Measurements from ENCODE around the gene KCNH3. TPM values are rescaled to one million over a fixed set of nuclear protein-coding genes. Genes with fewer than 3 reads are reported as not detected.
A peak's percentile ranks its signal among the peaks of the same experiment; 100 is the strongest.

KCNH3 gene
- total and polyA plus RNA-seq, 2 donors from 2014 or later: 1.4 to 2.8 TPM

DNA sequence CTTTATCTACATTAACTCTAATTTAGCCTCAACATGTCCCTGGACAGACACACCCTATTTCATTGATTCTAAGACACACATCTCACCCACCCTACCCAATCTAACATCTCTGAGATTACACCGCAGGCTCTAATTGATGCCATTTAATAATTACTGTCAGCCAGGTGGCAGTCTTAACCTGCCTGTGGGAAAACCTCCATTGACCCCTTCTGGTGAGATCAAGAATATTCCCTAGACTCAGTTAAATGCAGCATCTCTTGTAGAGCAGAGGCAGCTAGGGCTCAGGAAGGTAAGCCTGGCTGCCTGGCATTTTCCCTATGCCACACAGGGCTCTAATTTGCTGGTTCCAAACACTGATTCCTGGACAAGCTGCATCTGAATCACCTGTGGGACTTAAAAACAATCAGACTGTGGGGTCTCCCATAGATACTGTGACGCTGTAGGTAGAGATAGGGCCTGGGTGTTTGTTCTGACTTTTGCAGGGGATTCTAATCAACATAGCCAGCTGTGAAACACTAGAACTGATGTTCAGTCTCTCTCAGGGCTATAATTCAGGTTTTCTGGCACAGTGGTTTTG is 14.8 kb downstream of the KCNH3 start:
- intact Hi-C loops (cut with DNase I): no loop called here
- Histone ChIP-seq H3K4me1 (ENCODE audit: control insufficient read depth in 2 of 3, insufficient read depth in 2 of 3, low read depth in 1 of 3, low read length in 3 of 3) (peaks cover 0 to 24% (median 14%) of the 10 kb centered on the region in 3 donors), H3K27ac (ENCODE audit: low read depth in 2 of 2, low read length in 2 of 2) (no peak overlapping the region), H3K9me3 (ENCODE audit: control insufficient read depth in 2 of 3, insufficient read depth in 1 of 3, low read length in 3 of 3) (no peaks in the 10 kb centered on the region), H3K36me3 (ENCODE audit: control insufficient read depth in 2 of 3, insufficient read depth in 3 of 3, low read length in 3 of 3) (peaks cover 0 to 4% (median 3%) of the 10 kb centered on the region in 3 donors), H3K4me3 (ENCODE audit: low read length in 3 of 3) (no peak overlapping the region), H3K9ac (ENCODE audit: low read length in 3 of 3) (no peak overlapping the region), H3K27me3 (ENCODE audit: control insufficient read depth, insufficient read depth, low read length) (no peaks in the 10 kb centered on the region)
- TF ChIP-seq, protein P1, sequence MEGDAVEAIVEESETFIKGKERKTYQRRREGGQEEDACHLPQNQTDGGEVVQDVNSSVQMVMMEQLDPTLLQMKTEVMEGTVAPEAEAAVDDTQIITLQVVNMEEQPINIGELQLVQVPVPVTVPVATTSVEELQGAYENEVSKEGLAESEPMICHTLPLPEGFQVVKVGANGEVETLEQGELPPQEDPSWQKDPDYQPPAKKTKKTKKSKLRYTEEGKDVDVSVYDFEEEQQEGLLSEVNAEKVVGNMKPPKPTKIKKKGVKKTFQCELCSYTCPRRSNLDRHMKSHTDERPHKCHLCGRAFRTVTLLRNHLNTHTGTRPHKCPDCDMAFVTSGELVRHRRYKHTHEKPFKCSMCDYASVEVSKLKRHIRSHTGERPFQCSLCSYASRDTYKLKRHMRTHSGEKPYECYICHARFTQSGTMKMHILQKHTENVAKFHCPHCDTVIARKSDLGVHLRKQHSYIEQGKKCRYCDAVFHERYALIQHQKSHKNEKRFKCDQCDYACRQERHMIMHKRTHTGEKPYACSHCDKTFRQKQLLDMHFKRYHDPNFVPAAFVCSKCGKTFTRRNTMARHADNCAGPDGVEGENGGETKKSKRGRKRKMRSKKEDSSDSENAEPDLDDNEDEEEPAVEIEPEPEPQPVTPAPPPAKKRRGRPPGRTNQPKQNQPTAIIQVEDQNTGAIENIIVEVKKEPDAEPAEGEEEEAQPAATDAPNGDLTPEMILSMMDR (IDR thresholded peaks at IDR 0.05; ENCODE audit: borderline replicate concordance, extremely low read depth, insufficient read depth): peak; percentile 34
- FAIRE-seq (no peak), DNase-seq (peak in 2 of 5 donors; percentile 52 to 65)

GRCh38 chr12:49554266-49554665 is 15.4 kb downstream of the KCNH3 start:
- peaks cover 0 to 11% (median 10%) of the 10 kb centered on the region in 3 donors for H3K36me3 ChIP-seq (ENCODE audit: control insufficient read depth in 2 of 3, insufficient read depth in 3 of 3, low read length in 3 of 3)
- TF ChIP-seq, protein P1 (IDR thresholded peaks at IDR 0.05; ENCODE audit: borderline replicate concordance, extremely low read depth, insufficient read depth): no peak
- DNase-seq (no peak), FAIRE-seq (no peak)
- no peak overlapping the region for H3K4me3 ChIP-seq (ENCODE audit: low read length in 3 of 3)
- H3K27me3 ChIP-seq (ENCODE audit: control insufficient read depth, insufficient read depth, low read length): no peaks in the 10 kb centered on the region
- no peak overlapping the region for H3K27ac ChIP-seq (ENCODE audit: low read depth in 2 of 2, low read length in 2 of 2)
- H3K4me1 ChIP-seq (ENCODE audit: control insufficient read depth in 2 of 3, insufficient read depth in 2 of 3, low read depth in 1 of 3, low read length in 3 of 3): peaks cover 0 to 20% (median 14%) of the 10 kb centered on the region in 3 donors
- no peak overlapping the region for H3K9ac ChIP-seq (ENCODE audit: low read length in 3 of 3)
- no peaks in the 10 kb centered on the region for H3K9me3 ChIP-seq (ENCODE audit: control insufficient read depth in 2 of 3, insufficient read depth in 1 of 3, low read length in 3 of 3)
- intact Hi-C loops (cut with DNase I): no loop called here

DNA sequence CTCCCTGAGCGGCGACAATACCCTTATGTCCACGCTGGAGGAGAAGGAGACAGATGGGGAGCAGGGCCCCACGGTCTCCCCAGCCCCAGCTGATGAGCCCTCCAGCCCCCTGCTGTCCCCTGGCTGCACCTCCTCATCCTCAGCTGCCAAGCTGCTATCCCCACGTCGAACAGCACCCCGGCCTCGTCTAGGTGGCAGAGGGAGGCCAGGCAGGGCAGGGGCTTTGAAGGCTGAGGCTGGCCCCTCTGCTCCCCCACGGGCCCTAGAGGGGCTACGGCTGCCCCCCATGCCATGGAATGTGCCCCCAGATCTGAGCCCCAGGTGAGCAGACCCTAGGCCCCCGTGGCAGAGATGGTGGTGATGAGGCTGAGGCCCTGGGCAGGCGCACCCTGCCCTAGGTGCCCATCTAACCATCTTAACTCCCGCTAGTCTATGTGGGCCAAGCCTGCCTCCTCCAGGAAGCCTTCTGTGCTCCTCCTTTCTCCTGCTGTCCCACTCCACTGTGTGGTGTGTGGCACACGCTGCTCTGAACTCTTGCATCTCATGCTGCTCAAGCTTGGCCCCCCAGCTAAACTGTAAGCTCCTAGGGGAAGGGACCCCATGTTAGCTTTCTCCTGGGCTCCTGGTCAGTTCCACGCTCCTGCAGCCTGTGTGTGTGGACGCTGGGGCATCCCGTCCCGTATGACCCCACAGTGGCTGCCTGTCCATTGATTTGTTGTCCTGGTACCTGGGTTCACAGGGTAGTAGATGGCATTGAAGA is 17.0 kb downstream of the KCNH3 start:
- Histone ChIP-seq H3K9me3 (ENCODE audit: control insufficient read depth in 2 of 3, insufficient read depth in 1 of 3, low read length in 3 of 3) (no peaks in the 10 kb centered on the region), H3K4me3 (ENCODE audit: low read length in 3 of 3) (no peak overlapping the region), H3K36me3 (ENCODE audit: control insufficient read depth in 2 of 3, insufficient read depth in 3 of 3, low read length in 3 of 3) (peaks cover 0 to 24% (median 22%) of the 10 kb centered on the region in 3 donors), H3K9ac (ENCODE audit: low read length in 3 of 3) (no peak overlapping the region), H3K27me3 (ENCODE audit: control insufficient read depth, insufficient read depth, low read length) (no peaks in the 10 kb centered on the region), H3K4me1 (ENCODE audit: control insufficient read depth in 2 of 3, insufficient read depth in 2 of 3, low read depth in 1 of 3, low read length in 3 of 3) (peaks cover 0 to 17% (median 14%) of the 10 kb centered on the region in 3 donors), H3K27ac (ENCODE audit: low read depth in 2 of 2, low read length in 2 of 2) (no peak overlapping the region)
- peak in 1 of 5 donors; percentile 50 for DNase-seq
- intact Hi-C loops (cut with DNase I): no loop called here
- TF ChIP-seq, protein P1 (IDR thresholded peaks at IDR 0.05; ENCODE audit: borderline replicate concordance, extremely low read depth, insufficient read depth): no peak
- no peak for FAIRE-seq

Measured in kidney (tissue), 14 donors.